A549 (cell line): ENCODE results near the gene KRTAP24-1.

Experiments used
- MAX ChIP-seq: IDR thresholded peaks from 2 replicates; pipeline ENCODE4 v1.6.1; 2012
- ZSCAN20 ChIP-seq: fragments of 250-450 bp; sonication (Bioruptor Pico); IDR thresholded peaks from 2 replicates; pipeline ENCODE4 v1.8.0; 2022; ENCODE audit warnings: mild to moderate bottlenecking, moderate library complexity
- TF ChIP-seq, protein P1 (sequence below): fragments of >200 bp; sonication (Bioruptor Twin); formaldehyde crosslinking; IDR thresholded peaks from 3 replicates; pipeline ENCODE4 v1.5.1; 2016
- TF ChIP-seq, protein P2 (sequence below): fragments of 150-350 bp; IDR thresholded peaks from 2 replicates; pipeline ENCODE4 v1.6.1; 2014; ENCODE audit warnings: low read depth, mild to moderate bottlenecking, low read length
- TF ChIP-seq, protein P3 (sequence below): fragments of 200-600 bp; sonication (generic); IDR thresholded peaks from 2 replicates; pipeline ENCODE4 v1.6.1; 2016; ENCODE audit warnings: antibody characterized with exemption, mild to moderate bottlenecking, moderate library complexity

DNA sequence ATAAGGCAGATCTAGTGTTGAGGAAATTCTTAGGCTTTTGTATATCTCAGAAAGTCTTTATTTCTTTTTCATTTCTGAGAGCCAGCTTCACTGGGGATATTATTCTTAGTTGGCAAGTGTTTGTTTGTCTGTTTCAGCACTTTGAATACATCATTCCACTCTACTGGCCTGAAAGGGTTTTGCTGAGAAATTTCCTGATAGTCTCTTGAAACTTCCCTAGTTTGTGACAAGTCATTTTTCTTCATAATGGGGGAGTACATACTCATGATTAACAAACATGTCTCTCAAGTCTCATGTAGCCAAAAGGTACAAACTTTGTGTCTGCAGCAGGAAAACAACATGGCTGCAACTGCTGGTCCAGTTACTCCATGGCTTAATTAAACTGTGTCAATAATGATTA, 43.6 kb upstream of the KRTAP24-1 start:
- TF ChIP-seq, protein P1, sequence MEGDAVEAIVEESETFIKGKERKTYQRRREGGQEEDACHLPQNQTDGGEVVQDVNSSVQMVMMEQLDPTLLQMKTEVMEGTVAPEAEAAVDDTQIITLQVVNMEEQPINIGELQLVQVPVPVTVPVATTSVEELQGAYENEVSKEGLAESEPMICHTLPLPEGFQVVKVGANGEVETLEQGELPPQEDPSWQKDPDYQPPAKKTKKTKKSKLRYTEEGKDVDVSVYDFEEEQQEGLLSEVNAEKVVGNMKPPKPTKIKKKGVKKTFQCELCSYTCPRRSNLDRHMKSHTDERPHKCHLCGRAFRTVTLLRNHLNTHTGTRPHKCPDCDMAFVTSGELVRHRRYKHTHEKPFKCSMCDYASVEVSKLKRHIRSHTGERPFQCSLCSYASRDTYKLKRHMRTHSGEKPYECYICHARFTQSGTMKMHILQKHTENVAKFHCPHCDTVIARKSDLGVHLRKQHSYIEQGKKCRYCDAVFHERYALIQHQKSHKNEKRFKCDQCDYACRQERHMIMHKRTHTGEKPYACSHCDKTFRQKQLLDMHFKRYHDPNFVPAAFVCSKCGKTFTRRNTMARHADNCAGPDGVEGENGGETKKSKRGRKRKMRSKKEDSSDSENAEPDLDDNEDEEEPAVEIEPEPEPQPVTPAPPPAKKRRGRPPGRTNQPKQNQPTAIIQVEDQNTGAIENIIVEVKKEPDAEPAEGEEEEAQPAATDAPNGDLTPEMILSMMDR: no peak
- TF ChIP-seq, protein P2, sequence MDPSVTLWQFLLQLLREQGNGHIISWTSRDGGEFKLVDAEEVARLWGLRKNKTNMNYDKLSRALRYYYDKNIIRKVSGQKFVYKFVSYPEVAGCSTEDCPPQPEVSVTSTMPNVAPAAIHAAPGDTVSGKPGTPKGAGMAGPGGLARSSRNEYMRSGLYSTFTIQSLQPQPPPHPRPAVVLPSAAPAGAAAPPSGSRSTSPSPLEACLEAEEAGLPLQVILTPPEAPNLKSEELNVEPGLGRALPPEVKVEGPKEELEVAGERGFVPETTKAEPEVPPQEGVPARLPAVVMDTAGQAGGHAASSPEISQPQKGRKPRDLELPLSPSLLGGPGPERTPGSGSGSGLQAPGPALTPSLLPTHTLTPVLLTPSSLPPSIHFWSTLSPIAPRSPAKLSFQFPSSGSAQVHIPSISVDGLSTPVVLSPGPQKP: no peak
- no peak for TF ChIP-seq MAX
- TF ChIP-seq, protein P3, sequence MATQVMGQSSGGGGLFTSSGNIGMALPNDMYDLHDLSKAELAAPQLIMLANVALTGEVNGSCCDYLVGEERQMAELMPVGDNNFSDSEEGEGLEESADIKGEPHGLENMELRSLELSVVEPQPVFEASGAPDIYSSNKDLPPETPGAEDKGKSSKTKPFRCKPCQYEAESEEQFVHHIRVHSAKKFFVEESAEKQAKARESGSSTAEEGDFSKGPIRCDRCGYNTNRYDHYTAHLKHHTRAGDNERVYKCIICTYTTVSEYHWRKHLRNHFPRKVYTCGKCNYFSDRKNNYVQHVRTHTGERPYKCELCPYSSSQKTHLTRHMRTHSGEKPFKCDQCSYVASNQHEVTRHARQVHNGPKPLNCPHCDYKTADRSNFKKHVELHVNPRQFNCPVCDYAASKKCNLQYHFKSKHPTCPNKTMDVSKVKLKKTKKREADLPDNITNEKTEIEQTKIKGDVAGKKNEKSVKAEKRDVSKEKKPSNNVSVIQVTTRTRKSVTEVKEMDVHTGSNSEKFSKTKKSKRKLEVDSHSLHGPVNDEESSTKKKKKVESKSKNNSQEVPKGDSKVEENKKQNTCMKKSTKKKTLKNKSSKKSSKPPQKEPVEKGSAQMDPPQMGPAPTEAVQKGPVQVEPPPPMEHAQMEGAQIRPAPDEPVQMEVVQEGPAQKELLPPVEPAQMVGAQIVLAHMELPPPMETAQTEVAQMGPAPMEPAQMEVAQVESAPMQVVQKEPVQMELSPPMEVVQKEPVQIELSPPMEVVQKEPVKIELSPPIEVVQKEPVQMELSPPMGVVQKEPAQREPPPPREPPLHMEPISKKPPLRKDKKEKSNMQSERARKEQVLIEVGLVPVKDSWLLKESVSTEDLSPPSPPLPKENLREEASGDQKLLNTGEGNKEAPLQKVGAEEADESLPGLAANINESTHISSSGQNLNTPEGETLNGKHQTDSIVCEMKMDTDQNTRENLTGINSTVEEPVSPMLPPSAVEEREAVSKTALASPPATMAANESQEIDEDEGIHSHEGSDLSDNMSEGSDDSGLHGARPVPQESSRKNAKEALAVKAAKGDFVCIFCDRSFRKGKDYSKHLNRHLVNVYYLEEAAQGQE: no peak
- no peak for TF ChIP-seq ZSCAN20 (CRISPR knock-in tag)
